Smooth muscle cell (in vitro differentiated cells): ENCODE measurements around the gene PARD3B. TPM values are rescaled to one million over a fixed set of nuclear protein-coding genes. Genes with fewer than 3 reads are reported as not detected.

ENCODE experiments used
- DNase-seq: peaks from one replicate; lab custom pipeline; 2025; ENCODE audit not compliant: unreplicated experiment; lab: John Stamatoyannopoulos, UW
- H2AFZ ChIP-seq: fragments of 200-600 bp; sonication (generic); 2 replicates; pipeline ENCODE4 v1.6.0; 2016; ENCODE audit warnings: antibody characterized with exemption, low read depth, mild to moderate bottlenecking
- H3F3A ChIP-seq: fragments of 200-600 bp; sonication (generic); 2 replicates; pipeline ENCODE4 v1.6.0; 2017; ENCODE audit warnings: antibody characterized with exemption, low read depth
- H3K27ac ChIP-seq: fragments of 200-600 bp; sonication (generic); 2 replicates; pipeline ENCODE4 v1.5.1; 2016; ENCODE audit warnings: low read depth, mild to moderate bottlenecking
- H3K27me3 ChIP-seq: fragments of 200-600 bp; sonication (generic); 2 replicates; pipeline ENCODE4 v1.6.1; 2016; ENCODE audit warnings: low read depth, mild to moderate bottlenecking
- H3K36me3 ChIP-seq: fragments of 200-600 bp; sonication (generic); 2 replicates; pipeline ENCODE4 v1.5.1; 2016; ENCODE audit warnings: low read depth
- H3K4me1 ChIP-seq: fragments of 200-600 bp; sonication (generic); 2 replicates; pipeline ENCODE4 v1.5.1; 2016; ENCODE audit warnings: low read depth
- H3K4me2 ChIP-seq: fragments of 200-600 bp; sonication (generic); 2 replicates; pipeline ENCODE4 v1.6.0; 2016; ENCODE audit warnings: mild to moderate bottlenecking
- H3K4me3 ChIP-seq: fragments of 200-600 bp; sonication (generic); 2 replicates; pipeline ENCODE4 v1.5.1; 2016; ENCODE audit warnings: mild to moderate bottlenecking
- H3K79me2 ChIP-seq: fragments of 200-600 bp; sonication (generic); 2 replicates; pipeline ENCODE4 v1.6.0; 2016; ENCODE audit warnings: low read depth, mild to moderate bottlenecking
- H3K9ac ChIP-seq: fragments of 200-600 bp; sonication (generic); 2 replicates; pipeline ENCODE4 v1.6.0; 2016; ENCODE audit warnings: low read depth
- H3K9me3 ChIP-seq: fragments of 200-600 bp; sonication (generic); replicated peaks from 2 replicates; pipeline ENCODE4 v1.5.1; 2016; ENCODE audit warnings: low read depth
- H4K20me1 ChIP-seq: fragments of 200-600 bp; sonication (generic); 2 replicates; pipeline ENCODE4 v1.6.0; 2016; ENCODE audit warnings: low read depth
- WGBS: methylation state at CpG from one replicate; pipeline ENCODE4 v1.1.7; 2016; ENCODE audit warnings: low lambda C conversion rate; 5-methylcytosine and 5-hydroxymethylcytosine counted together
- polyA plus RNA-seq: library from polyadenylated mRNA; unstranded; fragments of >200 nt; fragmentation: Nextera tagmentation; extraction: Ambion mirVana; gene quantifications from 2 replicates; pipeline ENCODE4 v1.2.1, GENCODE V29; 2016
- total RNA-seq: library from RNA; depleted of rRNA; stranded (reverse); fragments of >200 nt; gene quantifications from 2 replicates; pipeline ENCODE4 v1.2.3, GENCODE V29; 2014
- TF ChIP-seq, protein P1 (sequence below): fragments of 200-600 bp; sonication (generic); IDR thresholded peaks from 2 replicates; pipeline ENCODE4 v1.5.1; 2017; ENCODE audit warnings: borderline replicate concordance, mild to moderate bottlenecking, antibody characterized with exemption; ENCODE audit not compliant: insufficient read depth, poor library complexity, severe bottlenecking

Gene PARD3B
- total and polyA plus RNA-seq, 2 experiments from 2014 or later = 3.3 to 12.2 TPM

DNA sequence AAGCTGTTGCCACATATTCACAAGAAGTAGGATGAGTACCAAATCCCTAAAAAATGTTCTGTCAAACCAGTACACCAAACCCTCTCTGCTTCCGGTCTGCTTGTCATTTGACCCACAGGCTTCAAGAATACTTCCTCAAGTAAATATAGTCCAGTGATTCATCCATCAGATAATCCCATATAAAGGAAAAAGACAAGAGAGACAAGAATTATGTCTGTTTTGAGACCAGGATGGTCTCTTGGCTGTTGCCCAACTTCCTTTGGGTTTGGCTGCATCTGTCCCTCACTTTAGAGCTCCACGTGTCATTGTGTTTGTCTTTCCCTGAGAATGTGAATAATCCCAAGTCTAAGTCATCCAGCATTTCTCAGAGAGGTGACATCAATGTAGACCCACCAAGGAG lies 1045.5 kb downstream of the PARD3B start:
- H3K27me3 ChIP-seq = no peaks in the 10 kb centered on the region
- no peaks in the 10 kb centered on the region for H3F3A ChIP-seq
- H3K27ac ChIP-seq = no peak overlapping the region
- H3K36me3 ChIP-seq = no peaks in the 10 kb centered on the region
- H3K9ac ChIP-seq = no peak overlapping the region
- no peak overlapping the region for H3K4me3 ChIP-seq
- TF ChIP-seq, protein P1, sequence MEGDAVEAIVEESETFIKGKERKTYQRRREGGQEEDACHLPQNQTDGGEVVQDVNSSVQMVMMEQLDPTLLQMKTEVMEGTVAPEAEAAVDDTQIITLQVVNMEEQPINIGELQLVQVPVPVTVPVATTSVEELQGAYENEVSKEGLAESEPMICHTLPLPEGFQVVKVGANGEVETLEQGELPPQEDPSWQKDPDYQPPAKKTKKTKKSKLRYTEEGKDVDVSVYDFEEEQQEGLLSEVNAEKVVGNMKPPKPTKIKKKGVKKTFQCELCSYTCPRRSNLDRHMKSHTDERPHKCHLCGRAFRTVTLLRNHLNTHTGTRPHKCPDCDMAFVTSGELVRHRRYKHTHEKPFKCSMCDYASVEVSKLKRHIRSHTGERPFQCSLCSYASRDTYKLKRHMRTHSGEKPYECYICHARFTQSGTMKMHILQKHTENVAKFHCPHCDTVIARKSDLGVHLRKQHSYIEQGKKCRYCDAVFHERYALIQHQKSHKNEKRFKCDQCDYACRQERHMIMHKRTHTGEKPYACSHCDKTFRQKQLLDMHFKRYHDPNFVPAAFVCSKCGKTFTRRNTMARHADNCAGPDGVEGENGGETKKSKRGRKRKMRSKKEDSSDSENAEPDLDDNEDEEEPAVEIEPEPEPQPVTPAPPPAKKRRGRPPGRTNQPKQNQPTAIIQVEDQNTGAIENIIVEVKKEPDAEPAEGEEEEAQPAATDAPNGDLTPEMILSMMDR = no peak
- no peaks in the 10 kb centered on the region for H4K20me1 ChIP-seq
- H3K79me2 ChIP-seq = no peaks in the 10 kb centered on the region
- no peak overlapping the region for H2AFZ ChIP-seq
- 32% methylated on average over 2 of the region's 2 CpGs for WGBS
- DNase-seq = no peak
- no peaks in the 10 kb centered on the region for H3K9me3 ChIP-seq
- no peak overlapping the region for H3K4me2 ChIP-seq
- H3K4me1 ChIP-seq = no peaks in the 10 kb centered on the region

DNA sequence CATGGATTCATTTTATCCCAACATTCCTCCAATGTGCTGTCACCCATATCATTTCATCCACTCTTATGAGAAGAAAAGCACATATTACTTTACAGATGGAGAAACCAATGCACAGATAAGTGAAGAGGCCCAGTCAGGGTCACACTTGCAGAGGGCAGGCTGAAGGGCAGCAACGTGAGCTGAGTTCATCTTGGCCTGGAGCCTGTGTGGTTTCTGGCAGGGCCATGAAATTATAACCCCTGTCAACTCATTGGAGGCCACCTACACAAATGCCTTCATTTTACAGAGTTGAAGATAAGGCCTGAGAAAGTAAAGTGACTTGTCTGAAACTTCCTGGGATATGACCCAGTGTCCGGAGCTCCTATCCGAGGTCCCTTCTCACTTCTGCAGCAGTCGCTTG lies 1048.6 kb downstream of the PARD3B start:
- Histone ChIP-seq H3K4me1 (no peaks in the 10 kb centered on the region), H3K9ac (no peak overlapping the region), H3K27me3 (no peaks in the 10 kb centered on the region), H3K36me3 (no peaks in the 10 kb centered on the region), H2AFZ (no peak overlapping the region), H3K4me3 (no peak overlapping the region), H3K9me3 (no peaks in the 10 kb centered on the region), H3K79me2 (no peaks in the 10 kb centered on the region), H3K27ac (no peak overlapping the region), H3F3A (no peaks in the 10 kb centered on the region), H4K20me1 (no peaks in the 10 kb centered on the region), H3K4me2 (peak overlapping the region; percentile 22)
- 23% methylated on average over 4 of the region's 4 CpGs for WGBS
- no peak for DNase-seq
- TF ChIP-seq, protein P1 = no peak

DNA sequence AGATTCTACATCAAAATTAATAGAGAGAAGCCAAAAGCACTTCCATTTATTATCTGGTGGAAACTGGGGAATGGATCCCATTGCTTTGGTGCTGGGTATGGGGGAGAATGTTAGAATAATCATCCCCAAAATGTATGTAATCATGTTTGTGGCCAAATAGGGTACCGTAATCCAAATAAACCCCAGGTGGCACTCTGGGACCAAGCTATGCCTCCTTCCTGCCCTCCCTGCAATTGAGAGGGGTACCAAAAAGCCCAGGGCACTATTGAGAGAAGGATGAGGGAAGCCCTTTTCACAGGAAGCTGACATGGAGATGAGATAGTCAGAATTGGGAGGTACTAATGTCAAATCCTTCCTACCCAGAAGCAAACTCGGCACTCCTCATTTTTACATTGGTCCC lies 1051.3 kb downstream of the PARD3B start:
- TF ChIP-seq, protein P1 = no peak
- Histone ChIP-seq H3K27ac (no peak overlapping the region), H4K20me1 (no peaks in the 10 kb centered on the region), H3K9ac (no peak overlapping the region), H2AFZ (no peak overlapping the region), H3K9me3 (no peaks in the 10 kb centered on the region), H3F3A (no peaks in the 10 kb centered on the region), H3K79me2 (no peaks in the 10 kb centered on the region), H3K4me1 (no peaks in the 10 kb centered on the region), H3K36me3 (no peaks in the 10 kb centered on the region), H3K4me2 (no peak overlapping the region), H3K27me3 (no peaks in the 10 kb centered on the region), H3K4me3 (no peak overlapping the region)
- DNase-seq = no peak
- WGBS = 94% methylated on average over 2 of the region's 2 CpGs

DNA sequence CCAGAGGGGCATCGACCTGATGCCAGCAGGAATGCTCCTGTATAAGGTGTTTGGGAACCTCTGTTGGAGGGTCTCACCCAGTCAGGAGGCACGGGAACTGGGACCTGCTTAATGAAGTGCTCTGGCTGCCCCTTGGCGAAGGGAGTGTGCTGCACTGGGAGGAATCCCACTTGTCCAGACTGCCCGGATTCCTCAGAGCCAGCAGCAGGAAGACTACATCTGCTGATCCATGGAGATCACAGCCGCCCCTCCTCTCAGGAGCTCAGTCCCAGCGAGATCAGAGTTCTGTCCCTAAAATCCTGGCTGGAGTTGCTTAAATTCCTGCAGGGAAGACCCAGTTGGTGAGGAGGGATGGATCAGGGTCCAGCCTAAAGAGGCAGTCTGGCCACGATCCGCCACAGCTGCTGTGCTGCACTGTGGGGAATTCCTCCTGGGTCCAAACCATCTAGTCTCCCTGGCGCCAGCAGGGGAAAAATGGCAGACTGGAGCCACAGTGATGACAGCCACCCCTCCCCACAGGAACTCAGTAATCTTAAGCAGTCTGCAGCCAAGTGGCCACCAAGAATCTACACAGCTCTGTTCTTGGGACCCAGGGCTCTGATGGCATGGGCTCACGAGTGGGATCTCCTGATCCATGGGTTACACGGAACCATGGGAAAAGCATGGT lies 1060.5 kb downstream of the PARD3B start:
- Histone ChIP-seq H3K9me3 (peaks cover 11% of the 10 kb centered on the region), H3K27me3 (peaks cover 19% of the 10 kb centered on the region), H3K4me3 (no peak overlapping the region), H3K36me3 (no peaks in the 10 kb centered on the region), H2AFZ (no peak overlapping the region), H3K79me2 (no peaks in the 10 kb centered on the region), H3K9ac (no peak overlapping the region), H3F3A (no peaks in the 10 kb centered on the region), H4K20me1 (no peaks in the 10 kb centered on the region), H3K27ac (no peak overlapping the region), H3K4me1 (no peaks in the 10 kb centered on the region), H3K4me2 (no peak overlapping the region)
- no peak for DNase-seq
- WGBS = 90% methylated on average over 11 of the region's 11 CpGs
- TF ChIP-seq, protein P1 = no peak
